GM19193 (cell line): ENCODE data around the gene DAZAP1.

ENCODE experiments used
- POLR2A ChIP-seq: IDR thresholded peaks from 4 replicates; pipeline ENCODE4 v1.6.1; 2011; ENCODE audit not compliant: insufficient read depth, insufficient read length; ENCODE audit errors: extremely low read depth

The DAZAP1 gene

DNA sequence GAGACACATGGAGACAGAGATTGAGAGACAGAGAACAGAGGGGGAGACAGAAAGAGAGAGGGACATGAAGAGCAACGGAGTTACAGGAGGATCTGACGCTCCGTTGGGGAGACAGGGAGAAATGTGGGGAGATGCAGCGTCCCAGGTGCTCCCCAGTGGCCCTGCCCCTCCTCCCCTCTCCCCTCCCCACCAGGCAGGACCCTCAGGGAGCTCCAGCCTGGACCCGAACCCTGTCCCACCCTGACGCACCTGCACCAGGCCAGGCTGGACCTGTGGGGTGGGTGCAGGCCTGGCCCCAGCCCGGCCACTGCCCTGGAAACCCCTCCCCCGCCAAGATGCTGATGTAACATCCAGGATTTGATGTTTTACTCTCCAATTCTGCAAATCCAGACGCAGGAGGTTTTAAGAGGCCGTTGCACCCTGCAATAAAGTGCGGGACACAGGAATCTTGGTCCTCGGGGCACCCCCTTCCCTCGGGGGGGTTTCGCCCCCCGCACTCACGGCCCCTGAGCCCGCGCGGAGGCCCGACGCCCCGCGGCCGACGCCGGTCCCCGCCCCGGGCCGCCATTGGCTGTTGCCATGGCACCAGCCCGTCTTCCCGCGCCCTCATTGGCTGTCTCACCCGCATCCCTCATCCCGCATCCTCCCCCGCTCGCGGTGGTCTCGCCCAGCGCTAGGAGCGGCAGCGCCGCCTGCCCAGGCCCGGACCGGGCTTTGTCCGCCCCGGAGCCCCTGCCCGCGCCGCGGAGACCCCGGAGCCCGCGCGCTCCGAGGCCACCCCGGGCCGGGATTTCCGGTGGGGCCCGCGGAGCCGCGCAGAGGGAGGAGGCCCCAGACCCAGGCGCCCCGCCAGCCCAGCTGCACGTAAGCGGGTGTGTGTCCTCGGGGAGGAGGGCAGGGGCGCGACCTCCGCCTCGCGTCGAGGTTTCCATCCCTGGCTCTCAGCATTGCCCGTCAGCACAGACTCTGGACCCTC is 42.4 kb downstream of the DAZAP1 start, which contains the start of gene APC2:
Gene APC2, plus strand, starts transcription at position 655 of the 976 bp plus-strand sequence. CDS start 2,881 bp downstream, outside the sequence.
- TF ChIP-seq POLR2A = no peak

- no peak for TF ChIP-seq POLR2A
Observed at GRCh38 chr19:1450735-1451731, 43.6 kb downstream of the DAZAP1 start.

GRCh38 chr19:1451916-1452801 is 44.8 kb downstream of the DAZAP1 start:
- no peak for TF ChIP-seq POLR2A

DNA sequence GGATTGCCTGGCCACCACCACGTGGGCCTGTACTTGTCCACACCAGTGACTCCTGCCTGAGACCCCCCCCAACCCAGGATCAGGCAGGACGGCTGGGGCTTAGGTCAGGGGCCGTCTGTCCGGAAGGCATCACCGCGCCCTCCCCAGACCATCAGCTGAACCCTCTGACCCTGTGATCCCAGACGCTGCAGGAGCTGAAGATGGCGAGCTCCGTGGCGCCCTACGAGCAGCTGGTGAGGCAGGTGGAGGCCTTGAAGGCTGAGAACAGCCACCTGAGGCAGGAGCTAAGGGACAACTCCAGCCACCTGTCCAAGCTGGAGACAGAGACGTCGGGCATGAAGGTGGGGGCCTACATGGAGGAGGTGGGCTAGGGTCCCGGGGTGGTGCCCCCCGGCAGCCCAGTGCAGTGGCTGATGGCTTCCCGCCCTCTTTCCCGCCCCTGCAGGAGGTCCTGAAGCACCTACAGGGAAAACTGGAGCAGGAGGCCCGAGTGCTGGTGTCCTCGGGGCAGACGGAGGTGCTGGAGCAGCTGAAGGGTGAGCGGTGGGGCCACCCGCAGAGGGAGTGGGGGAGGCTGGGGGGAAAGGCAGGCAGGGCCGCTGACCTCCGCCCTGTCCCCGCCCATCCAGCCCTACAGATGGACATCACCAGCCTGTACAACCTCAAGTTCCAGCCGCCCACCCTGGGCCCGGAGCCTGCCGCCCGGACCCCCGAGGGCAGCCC is 45.6 kb downstream of the DAZAP1 start:
- no peak for TF ChIP-seq POLR2A

DNA sequence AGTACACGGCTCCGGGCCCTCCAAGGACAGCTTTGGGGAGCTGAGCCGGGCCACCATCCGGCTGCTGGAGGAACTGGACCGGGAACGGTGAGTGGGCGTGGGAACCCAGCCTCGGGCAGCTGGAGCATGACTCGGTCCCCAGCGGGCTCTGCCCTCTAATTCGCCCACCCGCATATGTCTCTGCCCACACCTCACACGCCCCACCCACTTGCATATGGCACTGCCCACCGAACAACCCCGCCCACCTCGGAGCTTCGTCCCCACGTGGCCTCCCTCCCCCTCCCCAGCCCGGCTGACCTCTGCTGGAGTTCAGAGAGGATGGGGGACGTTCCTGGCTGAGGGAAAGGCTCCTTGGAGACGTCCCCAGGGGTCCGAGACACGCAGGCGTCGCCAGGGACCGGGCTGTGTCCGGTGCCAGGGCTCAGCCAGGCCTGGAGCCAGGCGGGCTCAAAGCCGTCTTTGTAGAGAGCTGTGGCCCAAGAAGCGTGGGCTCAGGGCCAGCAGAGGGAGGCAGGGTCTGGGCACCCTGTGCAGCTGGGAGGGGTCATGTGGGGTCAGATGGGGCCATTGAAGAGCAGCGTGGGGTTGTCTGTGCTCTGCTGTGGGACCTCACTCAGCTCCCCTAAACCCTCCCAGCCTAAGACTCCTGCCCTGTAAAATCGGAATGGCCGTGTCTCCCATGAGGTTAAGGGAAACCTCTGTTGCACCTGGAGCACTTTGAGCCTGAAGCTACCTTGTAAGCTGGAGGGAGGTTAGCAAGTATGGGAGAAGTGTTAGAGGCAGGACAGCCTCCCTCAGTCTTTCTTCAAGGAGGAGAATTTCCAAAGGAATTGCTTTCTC is 46.4 kb downstream of the DAZAP1 start:
- TF ChIP-seq POLR2A = no peak

- TF ChIP-seq POLR2A = no peak
Observed at GRCh38 chr19:1455002-1455335, 47.6 kb downstream of the DAZAP1 start.

DNA sequence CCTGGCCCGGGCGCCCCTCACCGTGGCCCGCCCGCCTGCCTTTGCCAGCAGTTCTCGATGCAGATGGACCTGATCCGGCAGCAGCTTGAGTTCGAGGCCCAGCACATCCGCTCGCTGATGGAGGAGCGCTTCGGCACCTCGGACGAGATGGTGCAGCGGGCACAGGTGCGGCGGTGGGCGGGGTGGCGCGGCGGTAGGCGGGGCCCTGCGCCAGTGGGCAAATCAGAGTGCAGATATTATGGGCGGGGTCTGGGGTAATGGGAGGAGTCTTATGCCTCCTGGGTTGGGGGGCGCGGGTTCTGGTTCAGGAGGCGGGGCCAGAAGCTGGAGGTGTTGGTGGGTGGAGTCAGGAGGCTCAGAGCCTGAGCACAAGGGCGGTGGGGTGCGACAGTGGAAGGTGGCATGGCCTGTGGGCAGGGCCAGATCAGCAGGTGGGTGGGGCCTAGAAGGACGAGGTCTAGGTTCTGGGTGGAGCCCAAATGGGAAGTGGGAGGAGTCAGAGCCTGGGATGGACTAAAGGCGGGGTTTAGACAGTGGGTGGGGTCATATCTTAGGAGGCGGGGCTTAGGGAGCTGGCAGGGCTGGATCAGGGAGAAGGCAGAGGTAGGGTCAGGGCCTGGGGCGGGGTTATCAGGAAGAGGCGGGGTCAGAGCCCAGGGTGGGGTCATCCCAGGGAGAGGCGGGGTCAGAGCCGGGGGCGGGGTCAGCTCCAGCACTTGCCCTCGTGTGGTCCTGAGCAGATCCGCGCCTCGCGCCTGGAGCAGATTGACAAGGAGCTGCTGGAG is 48.1 kb downstream of the DAZAP1 start:
- TF ChIP-seq POLR2A = no peak

DNA sequence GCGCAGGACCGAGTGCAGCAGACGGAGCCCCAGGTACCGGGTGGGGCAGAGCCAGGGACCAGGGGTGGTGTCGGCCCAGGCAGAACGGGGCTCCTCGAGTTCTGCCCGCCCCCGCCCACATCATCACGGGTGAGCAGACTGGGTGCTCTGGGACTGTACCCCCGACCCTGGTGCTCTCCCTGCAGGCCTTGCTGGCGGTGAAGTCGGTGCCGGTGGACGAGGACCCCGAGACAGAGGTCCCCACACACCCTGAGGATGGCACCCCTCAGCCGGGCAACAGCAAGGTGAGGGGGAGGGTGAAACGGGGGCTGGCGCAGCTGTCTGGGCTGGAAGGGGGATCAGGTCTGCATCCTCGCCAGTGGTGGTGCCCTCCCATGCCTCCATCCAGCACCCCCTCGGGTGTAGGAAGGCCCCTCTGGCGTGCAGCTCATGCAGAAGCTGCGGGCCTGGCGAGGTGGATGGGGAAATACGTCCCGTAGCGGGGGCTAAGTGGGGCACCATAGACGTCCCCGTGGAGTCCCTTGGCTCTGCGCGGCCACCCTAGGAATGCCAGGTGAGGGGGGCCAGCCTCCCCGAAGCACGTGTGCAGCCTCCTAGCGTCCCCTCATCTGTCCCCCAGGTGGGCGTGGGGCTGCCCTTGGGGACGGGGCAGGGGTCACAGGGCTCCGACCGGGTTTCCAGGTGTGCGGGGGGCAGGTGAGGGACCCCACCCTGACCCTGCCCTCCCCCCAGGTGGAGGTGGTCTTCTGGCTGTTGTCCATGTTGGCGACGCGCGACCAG is 48.9 kb downstream of the DAZAP1 start:
- TF ChIP-seq POLR2A = no peak

DNA sequence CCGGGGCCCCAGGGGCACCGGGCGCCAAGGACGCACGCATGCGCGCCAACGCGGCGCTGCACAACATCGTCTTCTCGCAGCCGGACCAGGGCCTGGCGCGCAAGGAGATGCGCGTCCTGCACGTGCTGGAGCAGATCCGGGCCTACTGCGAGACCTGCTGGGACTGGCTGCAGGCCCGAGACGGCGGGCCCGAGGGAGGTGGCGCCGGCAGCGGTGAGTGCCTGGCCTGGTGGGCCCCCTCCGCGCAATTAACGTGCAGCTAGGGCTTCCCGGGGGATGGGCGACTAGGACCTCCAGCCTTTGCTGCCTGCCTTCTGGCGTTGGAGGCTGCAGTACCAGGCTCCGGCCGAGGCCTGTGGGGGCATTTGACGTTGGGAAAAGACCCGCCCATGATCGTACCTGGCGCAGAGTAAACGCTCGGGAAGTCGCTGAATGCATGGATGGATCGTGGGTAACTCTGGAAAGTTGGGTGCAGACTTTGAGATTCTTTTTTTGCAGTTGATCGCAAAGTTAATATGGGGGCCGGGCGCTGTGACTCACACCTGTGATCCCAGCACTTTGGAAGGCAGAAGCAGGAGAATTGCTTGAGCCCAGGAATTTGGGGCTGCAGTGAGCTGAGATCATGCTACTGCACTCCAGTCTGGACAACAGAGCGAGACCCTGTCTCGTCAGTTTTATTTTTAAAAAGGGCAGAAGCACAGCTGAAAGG is 49.8 kb downstream of the DAZAP1 start:
- TF ChIP-seq POLR2A = no peak

DNA sequence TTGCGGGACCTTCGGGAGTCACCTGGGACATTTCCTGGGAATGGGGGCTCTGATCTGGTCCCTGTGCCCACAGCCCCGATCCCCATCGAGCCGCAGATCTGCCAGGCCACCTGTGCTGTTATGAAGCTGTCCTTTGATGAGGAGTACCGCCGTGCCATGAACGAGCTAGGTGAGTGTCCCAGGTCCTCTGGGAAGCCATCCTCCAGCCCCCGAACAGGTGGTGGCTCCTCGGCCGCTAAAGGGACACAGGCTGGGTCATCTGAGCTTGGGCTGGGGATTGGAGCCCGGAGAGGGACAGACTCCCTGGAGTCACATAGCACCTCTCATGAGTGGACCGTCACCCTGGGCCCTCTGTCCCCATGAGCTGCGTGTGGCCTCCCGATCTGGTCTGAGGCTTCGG is 50.5 kb downstream of the DAZAP1 start:
- no peak for TF ChIP-seq POLR2A

GRCh38 chr19:1459479-1459878 is 52.1 kb downstream of the DAZAP1 start:
- TF ChIP-seq POLR2A = no peak
